ENCODE measurements around the gene TECPR2.
A peak's percentile ranks its signal among the peaks of the same experiment; 100 is the strongest.

Gene TECPR2

GRCh38 chr14:102356280-102356679 is 6.5 kb upstream of the TECPR2 start:
- no peak for DNase-seq (ENCODE audit: low read depth)
- no peak overlapping the region for H3K4me3 ChIP-seq (ENCODE audit: low read depth, low read length)
- TF ChIP-seq, protein P1, sequence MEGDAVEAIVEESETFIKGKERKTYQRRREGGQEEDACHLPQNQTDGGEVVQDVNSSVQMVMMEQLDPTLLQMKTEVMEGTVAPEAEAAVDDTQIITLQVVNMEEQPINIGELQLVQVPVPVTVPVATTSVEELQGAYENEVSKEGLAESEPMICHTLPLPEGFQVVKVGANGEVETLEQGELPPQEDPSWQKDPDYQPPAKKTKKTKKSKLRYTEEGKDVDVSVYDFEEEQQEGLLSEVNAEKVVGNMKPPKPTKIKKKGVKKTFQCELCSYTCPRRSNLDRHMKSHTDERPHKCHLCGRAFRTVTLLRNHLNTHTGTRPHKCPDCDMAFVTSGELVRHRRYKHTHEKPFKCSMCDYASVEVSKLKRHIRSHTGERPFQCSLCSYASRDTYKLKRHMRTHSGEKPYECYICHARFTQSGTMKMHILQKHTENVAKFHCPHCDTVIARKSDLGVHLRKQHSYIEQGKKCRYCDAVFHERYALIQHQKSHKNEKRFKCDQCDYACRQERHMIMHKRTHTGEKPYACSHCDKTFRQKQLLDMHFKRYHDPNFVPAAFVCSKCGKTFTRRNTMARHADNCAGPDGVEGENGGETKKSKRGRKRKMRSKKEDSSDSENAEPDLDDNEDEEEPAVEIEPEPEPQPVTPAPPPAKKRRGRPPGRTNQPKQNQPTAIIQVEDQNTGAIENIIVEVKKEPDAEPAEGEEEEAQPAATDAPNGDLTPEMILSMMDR (IDR thresholded peaks at IDR 0.05; ENCODE audit: low read depth, low read length, missing control alignments), result no peak

DNA sequence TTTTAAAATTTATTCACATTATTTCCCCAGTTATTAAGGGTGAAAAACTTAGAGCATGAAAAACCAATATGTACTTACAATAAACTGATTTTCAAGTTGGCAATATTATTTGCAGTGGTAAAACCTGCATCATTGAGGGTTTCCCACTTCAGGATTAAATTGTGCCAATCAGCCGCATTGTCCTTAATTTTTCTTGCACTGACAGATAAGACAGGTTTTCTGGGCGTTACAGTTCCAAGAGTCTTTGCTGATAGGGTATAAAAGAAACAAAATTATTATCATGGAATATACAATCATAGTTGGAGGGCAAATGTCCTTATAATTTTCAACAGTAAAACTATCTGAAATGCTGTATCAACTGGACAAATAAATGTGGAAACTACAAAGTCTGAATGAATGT is 3.4 kb upstream of the TECPR2 start:
- no peak overlapping the region for H3K4me3 ChIP-seq (ENCODE audit: low read depth, low read length)
- TF ChIP-seq, protein P1 (IDR thresholded peaks at IDR 0.05; ENCODE audit: low read depth, low read length, missing control alignments), result no peak
- DNase-seq (ENCODE audit: low read depth), result no peak

GRCh38 chr14:102360388-102360787 is 2.4 kb upstream of the TECPR2 start:
- TF ChIP-seq, protein P1 (IDR thresholded peaks at IDR 0.05; ENCODE audit: low read depth, low read length, missing control alignments), result no peak
- DNase-seq (ENCODE audit: low read depth), result no peak
- no peak overlapping the region for H3K4me3 ChIP-seq (ENCODE audit: low read depth, low read length)

GRCh38 chr14:102362084-102362483 is 657 bp upstream of the TECPR2 start:
- TF ChIP-seq, protein P1 (IDR thresholded peaks at IDR 0.05; ENCODE audit: low read depth, low read length, missing control alignments), result no peak
- H3K4me3 ChIP-seq (ENCODE audit: low read depth, low read length), result peak overlapping the region; percentile 96
- DNase-seq (ENCODE audit: low read depth), result no peak

DNA sequence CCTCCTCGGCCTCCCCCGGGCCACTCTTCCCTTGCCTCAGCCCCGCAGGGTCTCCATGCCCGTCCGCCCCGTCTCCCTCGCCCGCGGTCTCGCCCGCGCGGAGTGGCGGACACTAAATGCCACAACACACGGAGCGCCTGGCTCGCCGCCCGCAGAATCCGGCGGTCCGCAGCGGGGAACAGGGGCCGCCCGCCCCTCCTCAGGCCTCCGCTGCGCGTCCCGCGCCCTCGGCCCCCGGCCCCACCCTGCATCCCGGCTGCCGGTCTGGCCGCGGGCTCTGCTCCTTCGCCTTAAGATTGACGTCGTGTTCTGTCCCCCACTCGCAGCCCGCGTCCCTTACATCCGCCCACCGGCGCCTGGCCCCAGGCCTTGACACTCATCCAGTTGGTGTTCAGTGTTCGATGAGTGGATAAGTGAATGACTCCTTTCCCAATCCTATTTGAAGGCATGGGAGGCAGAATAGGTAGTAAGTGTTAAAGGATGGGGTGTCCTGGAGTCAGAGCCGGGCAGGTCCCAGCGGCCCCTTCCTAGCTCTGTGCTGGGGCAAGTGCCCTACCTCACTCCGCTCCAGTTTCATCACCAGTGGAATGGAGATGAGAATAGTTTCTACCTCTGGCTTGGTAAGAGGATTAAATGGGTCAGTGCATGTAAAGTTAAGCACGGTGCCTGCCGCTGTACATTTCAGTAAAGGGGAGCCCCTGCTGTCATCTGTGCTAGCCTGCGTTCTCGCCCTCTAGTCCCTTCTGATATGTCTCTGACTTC is 622 bp downstream of the TECPR2 start:
- TF ChIP-seq, protein P1 (IDR thresholded peaks at IDR 0.05; ENCODE audit: low read depth, low read length, missing control alignments), result no peak
- DNase-seq (ENCODE audit: low read depth), result no peak
- H3K4me3 ChIP-seq (ENCODE audit: low read depth, low read length), result peak overlapping the region; percentile 96

DNA sequence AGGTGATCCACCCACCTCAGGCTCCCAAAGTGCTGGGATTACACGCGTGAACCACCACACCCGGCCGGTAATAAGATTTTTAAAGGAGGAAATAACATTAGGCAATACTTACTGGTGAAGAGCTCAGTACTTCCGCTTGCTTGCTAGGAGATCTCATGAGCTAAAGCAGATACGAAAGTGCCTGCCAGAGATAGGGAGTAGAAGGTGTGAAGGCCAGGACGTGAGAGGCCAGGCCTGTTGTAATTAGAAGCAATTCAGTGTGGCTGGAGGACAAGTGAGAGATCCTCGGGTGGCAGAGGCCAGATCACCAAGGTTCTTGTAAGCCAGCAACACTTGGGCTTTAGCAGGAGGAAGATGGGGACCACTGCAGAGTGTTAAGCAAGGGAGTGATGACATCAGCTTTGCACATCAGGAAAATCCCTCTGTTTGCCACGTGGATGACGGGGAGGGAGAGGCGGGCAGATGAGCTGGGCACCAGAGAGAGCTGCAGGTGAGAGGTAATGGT is 7.6 kb downstream of the TECPR2 start:
- DNase-seq (ENCODE audit: low read depth), result no peak
- TF ChIP-seq, protein P1 (IDR thresholded peaks at IDR 0.05; ENCODE audit: low read depth, low read length, missing control alignments), result no peak
- H3K4me3 ChIP-seq (ENCODE audit: low read depth, low read length), result no peak overlapping the region

DNA sequence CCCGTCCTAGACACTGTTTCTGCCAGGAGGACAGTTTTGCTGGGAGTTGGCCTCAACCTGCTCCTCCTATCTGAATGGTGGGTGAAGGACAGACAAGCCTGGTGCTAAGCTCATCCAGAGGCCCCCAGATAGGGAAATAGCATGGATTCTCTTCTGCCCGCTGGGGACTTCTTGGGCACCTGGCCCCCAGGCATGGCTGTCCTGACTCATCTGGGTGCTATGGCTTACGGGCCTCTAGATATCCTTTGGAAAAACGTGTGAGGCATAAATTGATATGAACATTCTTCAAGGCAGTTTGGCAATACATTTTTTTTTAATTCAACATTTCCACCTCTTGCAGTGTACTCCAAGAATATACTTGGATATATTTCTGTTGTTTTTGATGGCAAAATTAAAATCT is 8.6 kb downstream of the TECPR2 start:
- DNase-seq (ENCODE audit: low read depth), result no peak
- TF ChIP-seq, protein P1 (IDR thresholded peaks at IDR 0.05; ENCODE audit: low read depth, low read length, missing control alignments), result no peak
- H3K4me3 ChIP-seq (ENCODE audit: low read depth, low read length), result no peak overlapping the region

All from GM12864 (cell line).